Thoracic aorta (tissue), 2 donors: ENCODE results near the gene CRISPLD2. TPM values are rescaled to one million over a fixed set of nuclear protein-coding genes. Genes with fewer than 3 reads are reported as not detected.

Experiments used
- ATAC-seq: fragments of 150-250 bp; one replicate; pipeline ENCODE4 v1.8.0; 2017; ENCODE audit warnings: low read depth; ENCODE audit not compliant: insufficient number of reproducible peaks, low FRiP score
- DNase-seq: peaks from one replicate; pipeline ENCODE4 v3.0.0-alpha.2; 2020; ENCODE audit warnings: low spot score
- H3K27ac ChIP-seq, 2 donors: fragments of 200-600 bp; sonication (generic); 1 replicate in 1 of 2; 2 replicates in 1 of 2; pipeline ENCODE4 v1.5.1; 2016; ENCODE audit warnings: mild to moderate bottlenecking in 2 of 2, moderate library complexity in 2 of 2
- H3K27me3 ChIP-seq: fragments of 200-600 bp; sonication (generic); replicated peaks from 2 replicates; pipeline ENCODE4 v1.6.0; 2016; ENCODE audit warnings: mild to moderate bottlenecking; ENCODE audit not compliant: insufficient read depth
- H3K36me3 ChIP-seq: fragments of 200-600 bp; sonication (generic); one replicate; pipeline ENCODE4 v1.5.1; 2016
- H3K4me1 ChIP-seq, 2 donors: fragments of 200-600 bp; sonication (generic); 1 replicate in 1 of 2; 2 replicates in 1 of 2; pipeline versions ENCODE4 v1.5.1 to v1.6.0; 2016; ENCODE audit warnings: low read depth in 2 of 2, mild to moderate bottlenecking in 1 of 2; ENCODE audit not compliant: control insufficient read depth in 1 of 2
- H3K4me3 ChIP-seq: fragments of 200-600 bp; sonication (generic); 2 replicates; pipeline ENCODE4 v1.5.1; 2016; ENCODE audit warnings: mild to moderate bottlenecking
- H3K9me3 ChIP-seq: fragments of 200-600 bp; sonication (generic); 2 replicates; pipeline ENCODE4 v1.5.1; 2016
- total RNA-seq, 2 donors: library from RNA; depleted of rRNA; stranded (reverse); fragments of >200 nt; gene quantifications; one replicate each; pipeline versions ENCODE4 v1.1.0 to v1.2.3, GENCODE V29; 2016
- TF ChIP-seq, protein P1 (sequence below): fragments of 200-600 bp; sonication (generic); IDR thresholded peaks from one replicate; pipeline ENCODE4 v1.5.1; 2019; ENCODE audit warnings: antibody characterized with exemption

The CRISPLD2 gene
- total RNA-seq, 2 donors from 2014 or later: 116 to 390 TPM

GRCh38 chr16:84847564-84848355 lies 28.0 kb downstream of the CRISPLD2 start:
- Histone ChIP-seq H3K36me3 (no peaks in the 10 kb centered on the region), H3K27ac (no peak overlapping the region)
- no peak for ATAC-seq

GRCh38 chr16:84848986-84849634 lies 29.3 kb downstream of the CRISPLD2 start:
- no peak for ATAC-seq

More at GRCh38 chr16:84847564-84848355, 28.0 kb downstream of the CRISPLD2 start:
- no peaks in the 10 kb centered on the region for H3K9me3 ChIP-seq
- H3K27me3 ChIP-seq: no peaks in the 10 kb centered on the region
- H3K4me3 ChIP-seq: no peak overlapping the region
- no peak for DNase-seq
- H3K4me1 ChIP-seq: peaks cover 3 to 10% of the 10 kb centered on the region in 2 donors
- TF ChIP-seq, protein P1, sequence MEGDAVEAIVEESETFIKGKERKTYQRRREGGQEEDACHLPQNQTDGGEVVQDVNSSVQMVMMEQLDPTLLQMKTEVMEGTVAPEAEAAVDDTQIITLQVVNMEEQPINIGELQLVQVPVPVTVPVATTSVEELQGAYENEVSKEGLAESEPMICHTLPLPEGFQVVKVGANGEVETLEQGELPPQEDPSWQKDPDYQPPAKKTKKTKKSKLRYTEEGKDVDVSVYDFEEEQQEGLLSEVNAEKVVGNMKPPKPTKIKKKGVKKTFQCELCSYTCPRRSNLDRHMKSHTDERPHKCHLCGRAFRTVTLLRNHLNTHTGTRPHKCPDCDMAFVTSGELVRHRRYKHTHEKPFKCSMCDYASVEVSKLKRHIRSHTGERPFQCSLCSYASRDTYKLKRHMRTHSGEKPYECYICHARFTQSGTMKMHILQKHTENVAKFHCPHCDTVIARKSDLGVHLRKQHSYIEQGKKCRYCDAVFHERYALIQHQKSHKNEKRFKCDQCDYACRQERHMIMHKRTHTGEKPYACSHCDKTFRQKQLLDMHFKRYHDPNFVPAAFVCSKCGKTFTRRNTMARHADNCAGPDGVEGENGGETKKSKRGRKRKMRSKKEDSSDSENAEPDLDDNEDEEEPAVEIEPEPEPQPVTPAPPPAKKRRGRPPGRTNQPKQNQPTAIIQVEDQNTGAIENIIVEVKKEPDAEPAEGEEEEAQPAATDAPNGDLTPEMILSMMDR: no peak

GRCh38 chr16:84849751-84850150 lies 30.0 kb downstream of the CRISPLD2 start:
- Histone ChIP-seq H3K27me3 (no peaks in the 10 kb centered on the region), H3K27ac (no peak overlapping the region), H3K4me1 (peaks cover 0 to 4% of the 10 kb centered on the region in 2 donors), H3K4me3 (no peak overlapping the region), H3K36me3 (no peaks in the 10 kb centered on the region), H3K9me3 (no peaks in the 10 kb centered on the region)
- ATAC-seq (no peak), DNase-seq (no peak)
- TF ChIP-seq, protein P1: no peak

More at GRCh38 chr16:84848986-84849634, 29.3 kb downstream of the CRISPLD2 start:
- Histone ChIP-seq H3K36me3 (no peaks in the 10 kb centered on the region), H3K4me1 (peaks cover 0 to 5% of the 10 kb centered on the region in 2 donors), H3K27ac (no peak overlapping the region), H3K27me3 (no peaks in the 10 kb centered on the region), H3K9me3 (no peaks in the 10 kb centered on the region), H3K4me3 (no peak overlapping the region)
- TF ChIP-seq, protein P1: no peak
- DNase-seq: no peak

- DNase-seq (no peak), ATAC-seq (no peak)
- Histone ChIP-seq H3K27me3 (no peaks in the 10 kb centered on the region), H3K4me3 (no peak overlapping the region), H3K36me3 (no peaks in the 10 kb centered on the region), H3K4me1 (peaks cover 0 to 4% of the 10 kb centered on the region in 2 donors), H3K9me3 (no peaks in the 10 kb centered on the region), H3K27ac (no peak overlapping the region)
- TF ChIP-seq, protein P1: no peak
These were observed 30.9 kb downstream of the CRISPLD2 start for GRCh38 chr16:84850714-84851113.
